Glomerular visceral epithelial cell (primary cell): Measurements from ENCODE around the gene COL8A1.

Experiments
- DNase-seq: peaks from one replicate; pipeline ENCODE4 v3.0.0-alpha.2; 2016; ENCODE audit errors: extremely low spot score

Gene COL8A1

GRCh38 chr3:99639579-99639978, 1.2 kb downstream of the COL8A1 start:
- DNase-seq, result no peak

GRCh38 chr3:99640214-99640851, 1.9 kb downstream of the COL8A1 start:
- DNase-seq, result peak; percentile 63

GRCh38 chr3:99641480-99641879, 3.1 kb downstream of the COL8A1 start:
- DNase-seq, result no peak

- no peak for DNase-seq
Measured at GRCh38 chr3:99641982-99642381, 3.6 kb downstream of the COL8A1 start.

- DNase-seq, result no peak
Measured at GRCh38 chr3:99644017-99644416, 5.6 kb downstream of the COL8A1 start.

GRCh38 chr3:99644746-99645145, 6.4 kb downstream of the COL8A1 start:
- no peak for DNase-seq

GRCh38 chr3:99645277-99646106, 7.1 kb downstream of the COL8A1 start:
- DNase-seq, result peak; percentile 55

GRCh38 chr3:99646107-99646435, 7.7 kb downstream of the COL8A1 start:
- DNase-seq, result no peak

- no peak for DNase-seq
Measured at GRCh38 chr3:99647081-99647480, 8.7 kb downstream of the COL8A1 start.

- peak; percentile 66 for DNase-seq
Measured at GRCh38 chr3:99648101-99648500, 9.7 kb downstream of the COL8A1 start.

GRCh38 chr3:99648516-99648915, 10.1 kb downstream of the COL8A1 start:
- no peak for DNase-seq

- peak; percentile 90 for DNase-seq
Measured at GRCh38 chr3:99651531-99651930, 13.1 kb downstream of the COL8A1 start.

- no peak for DNase-seq
Measured at GRCh38 chr3:99656624-99657023, 18.2 kb downstream of the COL8A1 start.

- no peak for DNase-seq
Measured at GRCh38 chr3:99658274-99658673, 19.9 kb downstream of the COL8A1 start.

GRCh38 chr3:99659032-99659431, 20.6 kb downstream of the COL8A1 start:
- peak; percentile 97 for DNase-seq

- no peak for DNase-seq
Measured at GRCh38 chr3:99659951-99660350, 21.6 kb downstream of the COL8A1 start.

- DNase-seq, result no peak
Measured at GRCh38 chr3:99662838-99663570, 24.6 kb downstream of the COL8A1 start.

GRCh38 chr3:99663977-99664376, 25.6 kb downstream of the COL8A1 start:
- DNase-seq, result no peak

GRCh38 chr3:99665017-99665416, 26.6 kb downstream of the COL8A1 start:
- no peak for DNase-seq

GRCh38 chr3:99666201-99666600, 27.8 kb downstream of the COL8A1 start:
- peak; percentile 55 for DNase-seq

- no peak for DNase-seq
Measured at GRCh38 chr3:99668044-99668443, 29.6 kb downstream of the COL8A1 start.

GRCh38 chr3:99669879-99670555, 31.6 kb downstream of the COL8A1 start:
- no peak for DNase-seq
